Measurements from ENCODE around the gene CNN1. TPM values are rescaled to one million over a fixed set of nuclear protein-coding genes. Genes with fewer than 3 reads are reported as not detected.
"Not testable (repeated sequence)": the region's sequence is repeated elsewhere in the genome, so short reads cannot be mapped to it uniquely, and the experiment has no call there.

Gene CNN1
- total RNA-seq, 2 donors from 2014 or later, result not detected

- DNase-seq (no peak), ATAC-seq (replicated peaks in 1 of 2) (no peak)
- Mint-ChIP-seq H3K27ac (no peak overlapping the region), H3K36me3 (ENCODE audit: insufficient read depth in 2 of 2) (peaks cover 5% of the 10 kb centered on the region in 2 donors), H3K27me3 (ENCODE audit: low read depth) (no peaks in the 10 kb centered on the region), H3K4me1 (ENCODE audit: low read depth) (peaks cover 47% of the 10 kb centered on the region), H3K4me3 (no peak overlapping the region), H3K9me3 (no peaks in the 10 kb centered on the region)
These were observed 24.9 kb downstream of the CNN1 start for GRCh38 chr19:11563532-11563931.

- peaks cover 48% of the 10 kb centered on the region for H3K4me1 Mint-ChIP-seq (ENCODE audit: low read depth)
- DNase-seq; H3K36me3 Mint-ChIP-seq (ENCODE audit: insufficient read depth in 2 of 2); H3K27ac Mint-ChIP-seq; H3K27me3 Mint-ChIP-seq (ENCODE audit: low read depth); H3K4me3 Mint-ChIP-seq; H3K9me3 Mint-ChIP-seq; ATAC-seq (replicated peaks in 1 of 2): not testable (repeated sequence)
These were observed 25.6 kb downstream of the CNN1 start for GRCh38 chr19:11564082-11564807.

- not testable (repeated sequence) for H3K9me3 Mint-ChIP-seq; DNase-seq; H3K27ac Mint-ChIP-seq; H3K4me3 Mint-ChIP-seq; ATAC-seq (replicated peaks in 1 of 2); H3K36me3 Mint-ChIP-seq (ENCODE audit: insufficient read depth in 2 of 2); H3K27me3 Mint-ChIP-seq (ENCODE audit: low read depth)
- H3K4me1 Mint-ChIP-seq (ENCODE audit: low read depth), result peaks cover 39% of the 10 kb centered on the region
These were observed 27.0 kb downstream of the CNN1 start for GRCh38 chr19:11565649-11565980.

GRCh38 chr19:11566164-11566563 is 27.5 kb downstream of the CNN1 start:
- Mint-ChIP-seq H3K27me3 (ENCODE audit: low read depth) (no peaks in the 10 kb centered on the region), H3K4me1 (ENCODE audit: low read depth) (peaks cover 34% of the 10 kb centered on the region), H3K27ac (no peak overlapping the region), H3K4me3 (no peak overlapping the region), H3K36me3 (ENCODE audit: insufficient read depth in 2 of 2) (peaks cover 0 to 2% of the 10 kb centered on the region in 2 donors), H3K9me3 (no peaks in the 10 kb centered on the region)
- no peak for ATAC-seq (replicated peaks in 1 of 2)
- DNase-seq, result no peak

- no peaks in the 10 kb centered on the region for H3K9me3 Mint-ChIP-seq
- H3K4me3 Mint-ChIP-seq, result no peak overlapping the region
- no peaks in the 10 kb centered on the region for H3K27me3 Mint-ChIP-seq (ENCODE audit: low read depth)
- no peak overlapping the region for H3K27ac Mint-ChIP-seq
- ATAC-seq (replicated peaks in 1 of 2) (no peak), DNase-seq (no peak)
- peaks cover 27% of the 10 kb centered on the region for H3K4me1 Mint-ChIP-seq (ENCODE audit: low read depth)
- peaks cover 0 to 2% of the 10 kb centered on the region in 2 donors for H3K36me3 Mint-ChIP-seq (ENCODE audit: insufficient read depth in 2 of 2)
These were observed 31.4 kb downstream of the CNN1 start for GRCh38 chr19:11570039-11570462.

- not testable (repeated sequence) for H3K27me3 Mint-ChIP-seq (ENCODE audit: low read depth); H3K9me3 Mint-ChIP-seq; DNase-seq; H3K4me3 Mint-ChIP-seq; ATAC-seq (replicated peaks in 1 of 2); H3K36me3 Mint-ChIP-seq (ENCODE audit: insufficient read depth in 2 of 2); H3K27ac Mint-ChIP-seq
- peaks cover 24% of the 10 kb centered on the region for H3K4me1 Mint-ChIP-seq (ENCODE audit: low read depth)
These were observed 34.7 kb downstream of the CNN1 start for GRCh38 chr19:11573354-11573753.

GRCh38 chr19:11573763-11574162 is 35.1 kb downstream of the CNN1 start:
- not testable (repeated sequence) for H3K4me3 Mint-ChIP-seq; H3K27me3 Mint-ChIP-seq (ENCODE audit: low read depth)

GRCh38 chr19:11574689-11575088 is 36.0 kb downstream of the CNN1 start:
- Mint-ChIP-seq H3K9me3 (no peaks in the 10 kb centered on the region), H3K27ac (no peak overlapping the region), H3K4me1 (ENCODE audit: low read depth) (peaks cover 21% of the 10 kb centered on the region), H3K4me3 (no peak overlapping the region), H3K27me3 (ENCODE audit: low read depth) (no peaks in the 10 kb centered on the region), H3K36me3 (ENCODE audit: insufficient read depth in 2 of 2) (peaks cover 1 to 3% of the 10 kb centered on the region in 2 donors)
- peak in 1 of 2 donors; percentile 42 for DNase-seq
- peak; percentile 73 to 82 for ATAC-seq (replicated peaks in 1 of 2)

More at GRCh38 chr19:11573763-11574162, 35.1 kb downstream of the CNN1 start:
- peaks cover 19% of the 10 kb centered on the region for H3K4me1 Mint-ChIP-seq (ENCODE audit: low read depth)
- not testable (repeated sequence) for H3K9me3 Mint-ChIP-seq; H3K36me3 Mint-ChIP-seq (ENCODE audit: insufficient read depth in 2 of 2); DNase-seq; H3K27ac Mint-ChIP-seq; ATAC-seq (replicated peaks in 1 of 2)

GRCh38 chr19:11576227-11576626 is 37.6 kb downstream of the CNN1 start:
- H3K4me1 Mint-ChIP-seq (ENCODE audit: low read depth), result peaks cover 32% of the 10 kb centered on the region
- H3K4me3 Mint-ChIP-seq, result no peak overlapping the region
- DNase-seq, result no peak
- ATAC-seq (replicated peaks in 1 of 2), result no peak
- H3K9me3 Mint-ChIP-seq, result no peaks in the 10 kb centered on the region
- no peak overlapping the region for H3K27ac Mint-ChIP-seq
- no peaks in the 10 kb centered on the region for H3K27me3 Mint-ChIP-seq (ENCODE audit: low read depth)
- peaks cover 1 to 3% of the 10 kb centered on the region in 2 donors for H3K36me3 Mint-ChIP-seq (ENCODE audit: insufficient read depth in 2 of 2)

- no peak within 1 kb of the TSS for H3K27ac Mint-ChIP-seq
- H3K4me1 Mint-ChIP-seq (ENCODE audit: low read depth), result peaks cover 45% of the 10 kb centered on the region
- DNase-seq, result no peak
- H3K4me3 Mint-ChIP-seq, result peak within 1 kb of the TSS; percentile 74 to 75
- no peaks in the 10 kb centered on the region for H3K9me3 Mint-ChIP-seq
- no peak for ATAC-seq (replicated peaks in 1 of 2)
- H3K36me3 Mint-ChIP-seq (ENCODE audit: insufficient read depth in 2 of 2), result peaks cover 1 to 3% of the 10 kb centered on the region in 2 donors
- H3K27me3 Mint-ChIP-seq (ENCODE audit: low read depth), result no peaks in the 10 kb centered on the region
These were observed 39.0 kb downstream of the CNN1 start, which contains the start of gene ACP5 for GRCh38 chr19:11577451-11578257. TSS of gene ACP5 (minus strand) at chr19:11577645. CDS start at chr19:11577317, 328 bp downstream.

GRCh38 chr19:11578258-11579142 is 39.8 kb downstream of the CNN1 start:
- DNase-seq, result peak; percentile 38 to 52
- H3K36me3 Mint-ChIP-seq (ENCODE audit: insufficient read depth in 2 of 2), result peaks cover 1 to 3% of the 10 kb centered on the region in 2 donors
- no peaks in the 10 kb centered on the region for H3K27me3 Mint-ChIP-seq (ENCODE audit: low read depth)
- peak overlapping the region; percentile 80 to 87 for H3K4me3 Mint-ChIP-seq
- H3K27ac Mint-ChIP-seq, result peak overlapping the region; percentile 60
- ATAC-seq (replicated peaks in 1 of 2), result peak; percentile 39 to 59
- H3K9me3 Mint-ChIP-seq, result no peaks in the 10 kb centered on the region
- peaks cover 47% of the 10 kb centered on the region for H3K4me1 Mint-ChIP-seq (ENCODE audit: low read depth)

GRCh38 chr19:11580116-11580515 is 41.5 kb downstream of the CNN1 start:
- Mint-ChIP-seq H3K36me3 (ENCODE audit: insufficient read depth in 2 of 2) (peaks cover 1 to 3% of the 10 kb centered on the region in 2 donors), H3K9me3 (no peaks in the 10 kb centered on the region), H3K27me3 (ENCODE audit: low read depth) (no peaks in the 10 kb centered on the region), H3K4me1 (ENCODE audit: low read depth) (peaks cover 46% of the 10 kb centered on the region), H3K4me3 (peak overlapping the region in 1 of 2 donors; percentile 14), H3K27ac (no peak overlapping the region)
- DNase-seq, result no peak
- no peak for ATAC-seq (replicated peaks in 1 of 2)
